Hippocampal formation (tissue), 2 donors: ENCODE measurements around the gene SPINK9.

ENCODE experiments used
- DNase-seq, 2 donors: peaks; one replicate each; lab custom pipeline; 2025; lab: John Stamatoyannopoulos, UW

Gene SPINK9

GRCh38 chr5:148368299-148368698, 32.9 kb downstream of the SPINK9 start:
- DNase-seq: no peak

- no peak for DNase-seq
Observed at GRCh38 chr5:148372166-148372725, 36.9 kb downstream of the SPINK9 start.

GRCh38 chr5:148372893-148373292, 37.5 kb downstream of the SPINK9 start:
- no peak for DNase-seq

DNA sequence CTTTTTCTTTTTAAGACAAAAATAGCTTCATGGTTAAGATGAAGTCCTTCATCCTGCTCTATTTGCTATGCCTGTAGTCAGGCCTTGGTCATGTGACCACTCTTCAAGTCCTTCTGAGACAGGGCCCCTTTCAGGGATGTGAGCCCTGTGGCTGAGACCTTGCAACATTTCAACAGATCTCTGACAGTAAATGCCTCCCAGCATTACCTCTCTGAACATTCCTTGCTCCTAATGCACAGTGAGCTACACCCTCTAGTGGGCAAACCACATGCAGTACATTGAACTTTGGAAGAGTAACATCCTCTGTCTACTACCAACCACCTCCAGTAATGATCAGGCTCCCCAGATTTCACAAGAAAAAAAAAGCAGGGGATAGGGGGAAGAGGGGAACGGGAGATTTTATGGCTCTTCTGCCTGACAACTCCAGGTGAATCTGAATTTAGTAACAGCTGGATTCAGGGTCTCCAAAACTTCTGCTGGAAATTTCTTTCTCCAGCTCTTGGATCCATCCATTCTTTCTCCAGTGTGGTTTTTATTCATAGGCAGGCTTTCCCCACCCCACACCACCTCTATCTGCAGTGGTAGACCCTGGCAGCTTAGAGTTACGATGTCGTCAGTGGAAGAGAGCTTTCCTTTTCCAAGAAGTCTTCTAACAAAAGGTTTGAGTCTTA, 39.5 kb downstream of the SPINK9 start:
- peak; percentile 1 to 34 for DNase-seq

DNA sequence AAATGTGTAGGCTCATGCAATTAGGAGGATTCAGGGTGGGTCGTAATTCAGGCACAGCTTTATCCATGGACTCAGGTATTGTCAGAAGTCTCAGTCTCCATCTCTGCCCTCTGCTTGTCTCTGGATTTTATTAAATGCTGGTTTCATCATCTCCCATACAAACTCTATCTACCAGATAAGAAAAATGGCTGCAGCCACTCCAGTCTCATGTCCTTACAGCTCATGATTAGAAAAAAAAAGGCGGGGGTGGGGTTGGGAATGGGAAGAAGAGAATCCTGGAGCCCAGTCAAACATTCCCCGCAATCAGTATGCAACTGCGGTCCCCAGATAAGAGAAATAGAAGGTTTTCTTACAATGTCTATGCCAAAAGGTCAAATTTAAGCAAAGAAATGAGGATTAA, 40.8 kb downstream of the SPINK9 start:
- no peak for DNase-seq

GRCh38 chr5:148378670-148379069, 43.3 kb downstream of the SPINK9 start:
- no peak for DNase-seq

DNA sequence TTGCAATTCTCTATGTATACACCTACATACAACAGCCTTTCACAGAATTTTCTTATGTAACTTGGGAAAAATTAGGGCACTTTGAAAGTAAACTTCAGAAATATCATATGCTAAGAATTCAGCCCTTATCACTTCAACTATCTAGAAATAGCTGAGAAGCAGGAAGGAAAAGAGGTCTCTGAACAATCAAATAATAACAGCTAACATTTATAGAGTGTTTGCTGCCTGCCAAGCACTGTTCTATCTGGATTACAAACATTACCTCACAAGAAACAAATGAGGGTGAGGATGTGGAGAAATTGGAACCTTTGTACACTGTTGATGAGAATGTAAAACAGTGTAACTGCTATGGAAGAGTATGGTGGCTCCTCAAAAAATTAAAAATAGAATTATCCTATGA, 44.0 kb downstream of the SPINK9 start:
- no peak for DNase-seq

- DNase-seq: no peak
Observed at GRCh38 chr5:148381906-148382305, 46.5 kb downstream of the SPINK9 start.

DNA sequence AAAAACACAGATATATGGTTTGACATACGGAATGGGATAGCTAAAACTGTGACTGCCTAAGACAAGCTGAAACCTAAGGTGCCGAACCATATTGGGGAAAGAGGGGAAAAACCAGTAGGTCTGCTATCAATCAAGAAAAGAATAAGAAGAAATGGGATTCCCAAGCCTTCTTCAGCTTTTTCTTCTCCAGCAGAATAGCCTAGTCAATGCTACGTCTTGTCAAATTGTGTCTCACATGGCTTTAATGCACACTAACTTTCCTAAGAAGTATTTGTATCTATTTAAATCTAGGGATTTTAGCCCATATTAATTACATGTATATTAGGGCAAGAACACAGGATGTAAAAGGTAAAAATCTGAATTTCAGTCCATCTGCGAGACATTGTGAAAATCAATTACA, 47.6 kb downstream of the SPINK9 start:
- peak in 1 of 2 donors; percentile 34 for DNase-seq

GRCh38 chr5:148383564-148384379, 48.4 kb downstream of the SPINK9 start, which contains the start of gene FBXO38:
FBXO38 (plus strand) TSS chr5:148383958; CDS start chr5:148394777, 10,819 bp downstream.
- peak; percentile 92 to 97 for DNase-seq

- no peak for DNase-seq
Observed at GRCh38 chr5:148384380-148384737, 49.0 kb downstream of the SPINK9 start.

GRCh38 chr5:148385094-148385493, 49.7 kb downstream of the SPINK9 start:
- DNase-seq: no peak

GRCh38 chr5:148386041-148386440, 50.7 kb downstream of the SPINK9 start:
- DNase-seq: no peak

- DNase-seq: no peak
Observed at GRCh38 chr5:148387325-148387724, 52.0 kb downstream of the SPINK9 start.

- DNase-seq: no peak
Observed at GRCh38 chr5:148388696-148389095, 53.3 kb downstream of the SPINK9 start.
